Duodenal mucosa (tissue), 2 donors: ENCODE results near the gene LYPD5.
A peak's percentile ranks its signal among the peaks of the same experiment; 100 is the strongest.
"Not testable (repeated sequence)": the region's sequence is repeated elsewhere in the genome, so short reads cannot be mapped to it uniquely, and the experiment has no call there.

Experiments
- H3K27ac ChIP-seq: one replicate; pipeline ENCODE4 v1.7.0; 2013; ENCODE audit warnings: low read depth, low read length
- H3K27me3 ChIP-seq, 2 donors: one replicate each; pipeline ENCODE4 v1.7.0; 2013; ENCODE audit warnings: low read length in 2 of 2, control low read depth in 1 of 2; ENCODE audit not compliant: insufficient read depth in 2 of 2, control insufficient read depth in 1 of 2
- H3K36me3 ChIP-seq, 2 donors: one replicate each; pipeline ENCODE4 v1.7.0; 2013; ENCODE audit warnings: low read length in 2 of 2, control low read depth in 1 of 2; ENCODE audit not compliant: insufficient read depth in 2 of 2, control insufficient read depth in 1 of 2
- H3K4me1 ChIP-seq, 2 donors: one replicate each; pipeline ENCODE4 v1.7.0; 2013; ENCODE audit warnings: low read length in 2 of 2, control low read depth in 1 of 2; ENCODE audit not compliant: insufficient read depth in 2 of 2, control insufficient read depth in 1 of 2
- H3K4me3 ChIP-seq, 2 donors: one replicate each; pipeline ENCODE4 v1.7.0; 2013; ENCODE audit warnings: low read length in 2 of 2, low read depth in 1 of 2
- H3K9ac ChIP-seq, 2 donors: one replicate each; pipeline ENCODE4 v1.7.0; 2013; ENCODE audit warnings: low read length in 2 of 2, low read depth in 1 of 2
- H3K9me3 ChIP-seq, 2 donors: one replicate each; pipeline ENCODE4 v1.7.0; 2013; ENCODE audit warnings: low read length in 2 of 2, control low read depth in 1 of 2; ENCODE audit not compliant: control insufficient read depth in 1 of 2

LYPD5 gene

DNA sequence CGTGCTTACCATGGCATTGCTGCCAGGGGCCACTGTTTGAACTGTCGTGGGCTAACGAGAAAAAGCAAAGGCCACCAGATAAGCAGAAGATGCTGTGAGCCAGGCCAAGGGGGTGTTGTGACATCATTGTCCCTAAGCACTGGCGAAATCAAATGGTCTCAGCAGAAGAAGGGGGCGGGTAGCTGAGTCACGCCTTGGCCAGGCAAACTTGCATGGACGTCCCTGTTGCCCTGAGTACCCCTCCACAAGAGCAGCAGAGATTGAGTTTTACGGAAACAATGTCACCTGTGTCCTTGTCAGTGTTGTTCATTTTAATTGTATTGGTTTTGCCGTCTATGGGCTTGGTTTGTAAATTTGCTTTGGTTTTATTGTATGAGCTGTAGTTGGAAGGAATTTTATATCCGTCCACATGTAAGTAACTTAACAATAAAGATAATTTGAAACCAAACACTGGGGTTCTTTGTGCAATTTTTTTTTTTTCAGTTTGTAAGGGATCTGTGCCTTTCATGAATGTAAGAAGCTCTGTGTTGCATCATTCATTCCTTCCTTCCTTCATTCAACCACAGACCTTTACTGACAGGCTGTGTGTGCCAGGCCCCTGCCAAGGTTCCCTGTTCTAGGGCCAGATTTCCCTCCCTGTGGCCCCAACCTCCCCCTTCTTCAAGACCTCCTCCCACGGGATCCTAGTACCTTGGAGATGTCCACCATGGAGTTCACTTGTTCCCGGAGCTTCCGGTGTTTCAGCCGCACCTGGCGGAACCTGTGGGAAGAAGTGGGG lies 33.8 kb downstream of the LYPD5 start:
- no peaks in the 10 kb centered on the region for H3K27me3 ChIP-seq
- no peak overlapping the region for H3K4me3 ChIP-seq
- H3K27ac ChIP-seq: no peak overlapping the region
- no peak overlapping the region for H3K9ac ChIP-seq
- no peaks in the 10 kb centered on the region for H3K9me3 ChIP-seq
- H3K4me1 ChIP-seq: peaks cover 14% of the 10 kb centered on the region in 2 donors
- peaks cover 0 to 5% of the 10 kb centered on the region in 2 donors for H3K36me3 ChIP-seq

GRCh38 chr19:43767818-43768217 lies 34.4 kb downstream of the LYPD5 start:
- Histone ChIP-seq H3K4me1 (peaks cover 14% of the 10 kb centered on the region in 2 donors), H3K27ac (no peak overlapping the region), H3K36me3 (peaks cover 0 to 5% of the 10 kb centered on the region in 2 donors), H3K9me3 (no peaks in the 10 kb centered on the region), H3K4me3 (no peak overlapping the region), H3K9ac (no peak overlapping the region), H3K27me3 (no peaks in the 10 kb centered on the region)

DNA sequence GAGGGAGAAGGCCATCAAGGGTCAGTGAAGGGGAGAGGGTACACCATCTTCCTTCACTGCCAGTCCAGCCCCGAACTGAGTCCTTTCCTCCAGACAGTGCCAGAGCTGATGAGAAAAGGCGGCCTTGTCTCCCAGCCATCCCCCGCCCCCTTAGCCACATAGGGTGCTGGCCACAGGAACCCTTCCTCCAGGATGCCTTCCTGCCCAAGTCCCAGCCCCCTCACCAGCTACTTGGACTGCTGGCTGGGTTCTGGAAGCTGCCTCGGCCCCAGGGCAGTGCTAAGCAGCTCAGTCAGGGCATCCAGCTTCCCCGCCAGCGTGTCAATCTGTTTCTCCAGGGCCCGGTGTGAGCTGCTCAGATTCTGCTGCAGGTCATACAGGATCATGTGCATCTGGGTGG lies 34.9 kb downstream of the LYPD5 start:
- no peaks in the 10 kb centered on the region for H3K9me3 ChIP-seq
- H3K4me3 ChIP-seq: no peak overlapping the region
- H3K36me3 ChIP-seq: peaks cover 0 to 5% of the 10 kb centered on the region in 2 donors
- peaks cover 14% of the 10 kb centered on the region in 2 donors for H3K4me1 ChIP-seq
- no peak overlapping the region for H3K9ac ChIP-seq
- no peaks in the 10 kb centered on the region for H3K27me3 ChIP-seq
- no peak overlapping the region for H3K27ac ChIP-seq

DNA sequence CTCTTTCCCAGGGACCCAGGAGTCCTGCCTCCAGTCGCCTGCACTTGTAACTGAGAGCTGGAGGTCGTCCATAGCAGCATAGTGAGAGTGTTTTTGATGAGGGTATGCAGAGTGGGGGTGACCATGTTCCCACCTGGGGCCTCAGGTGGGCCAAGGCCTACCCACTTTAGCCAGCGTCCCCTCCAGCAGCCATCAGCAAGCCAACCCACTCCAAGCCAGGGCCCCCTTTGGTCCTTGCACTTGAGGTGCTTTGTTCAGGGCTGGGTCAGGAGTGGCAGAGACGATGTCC lies 35.5 kb downstream of the LYPD5 start:
- H3K36me3 ChIP-seq: peaks cover 0 to 5% of the 10 kb centered on the region in 2 donors
- no peak overlapping the region for H3K4me3 ChIP-seq
- H3K27ac ChIP-seq: no peak overlapping the region
- no peak overlapping the region for H3K9ac ChIP-seq
- peaks cover 14% of the 10 kb centered on the region in 2 donors for H3K4me1 ChIP-seq
- no peaks in the 10 kb centered on the region for H3K27me3 ChIP-seq
- no peaks in the 10 kb centered on the region for H3K9me3 ChIP-seq

GRCh38 chr19:43765109-43765876 lies 37.0 kb downstream of the LYPD5 start:
- Histone ChIP-seq H3K27me3 (no peaks in the 10 kb centered on the region), H3K27ac (no peak overlapping the region), H3K4me3 (no peak overlapping the region), H3K4me1 (peaks cover 14% of the 10 kb centered on the region in 2 donors), H3K9ac (peak overlapping the region in 1 of 2 donors; percentile 12), H3K9me3 (no peaks in the 10 kb centered on the region), H3K36me3 (peaks cover 0 to 5% of the 10 kb centered on the region in 2 donors)

DNA sequence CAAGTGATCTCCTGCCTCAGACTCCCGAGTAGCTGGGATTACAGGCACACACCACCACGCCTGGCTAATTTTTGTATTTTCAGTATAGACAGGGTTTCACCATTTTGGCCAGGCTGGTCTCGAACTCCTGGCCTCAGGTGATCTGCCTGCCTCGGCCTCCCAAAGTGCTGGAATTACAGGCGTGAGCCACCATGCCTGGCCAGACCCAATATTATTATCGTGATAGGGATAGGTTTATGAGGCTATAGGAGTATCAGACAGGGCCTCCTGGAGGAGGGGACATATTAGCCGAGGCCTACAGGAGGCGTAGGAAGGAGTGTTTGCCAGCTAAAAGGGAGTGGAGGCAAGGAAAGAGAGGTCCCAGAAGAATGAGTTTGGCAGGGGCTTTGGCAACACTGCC lies 37.6 kb downstream of the LYPD5 start:
- H3K27me3 ChIP-seq, H3K9me3 ChIP-seq, H3K27ac ChIP-seq, H3K4me3 ChIP-seq, H3K36me3 ChIP-seq: not testable (repeated sequence)
- peak overlapping the region in 1 of 2 donors; percentile 12 for H3K9ac ChIP-seq
- H3K4me1 ChIP-seq: peaks cover 14% of the 10 kb centered on the region in 2 donors

DNA sequence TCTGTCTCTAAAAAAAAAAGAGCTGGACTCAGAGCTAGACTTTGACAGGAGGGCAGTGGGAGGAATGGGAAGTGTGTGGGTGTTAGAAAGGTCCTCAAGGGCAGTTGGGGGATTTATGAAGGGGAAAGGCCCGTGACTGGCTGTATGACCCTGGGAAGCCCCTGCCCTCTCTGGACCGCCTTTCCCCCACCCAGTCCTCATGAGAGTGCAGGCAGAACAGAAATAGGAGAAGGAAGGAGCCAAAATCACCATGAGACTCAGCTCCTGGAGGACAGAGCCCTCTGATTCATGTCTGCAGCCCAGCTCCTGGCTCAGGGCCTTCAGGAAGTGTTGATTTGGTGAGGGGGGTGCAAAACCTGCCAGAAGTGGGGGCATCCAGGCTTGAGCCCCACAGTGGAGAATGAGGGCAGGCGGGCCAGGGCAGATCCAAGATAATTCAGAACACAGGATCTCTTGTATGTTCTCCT lies 38.7 kb downstream of the LYPD5 start:
- Histone ChIP-seq H3K36me3 (no peaks in the 10 kb centered on the region), H3K9me3 (no peaks in the 10 kb centered on the region), H3K27me3 (no peaks in the 10 kb centered on the region), H3K27ac (no peak overlapping the region), H3K9ac (no peak overlapping the region), H3K4me1 (peaks cover 14% of the 10 kb centered on the region in 2 donors), H3K4me3 (no peak overlapping the region)

DNA sequence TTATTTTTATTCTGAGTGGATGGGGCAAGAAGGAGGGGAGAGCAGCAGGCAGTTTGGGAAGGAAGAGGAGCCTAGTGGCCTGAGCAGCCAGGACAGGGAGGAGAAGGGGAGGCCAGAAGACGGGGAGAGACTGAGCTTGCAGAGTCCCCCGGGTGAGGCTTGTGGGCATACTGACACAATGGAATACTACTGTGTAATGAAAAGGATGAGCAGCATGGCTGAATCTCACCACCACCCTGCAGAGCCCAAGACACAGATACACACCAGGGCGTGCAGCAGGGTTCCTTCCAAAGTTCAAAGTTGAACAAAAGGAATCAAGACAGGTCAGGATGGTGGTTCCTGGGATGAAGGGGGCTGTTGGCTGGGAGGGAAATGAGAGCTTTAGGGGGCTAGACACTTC lies 39.4 kb downstream of the LYPD5 start:
- no peak overlapping the region for H3K4me3 ChIP-seq
- H3K36me3 ChIP-seq: no peaks in the 10 kb centered on the region
- no peak overlapping the region for H3K27ac ChIP-seq
- H3K27me3 ChIP-seq: no peaks in the 10 kb centered on the region
- H3K9ac ChIP-seq: no peak overlapping the region
- H3K9me3 ChIP-seq: no peaks in the 10 kb centered on the region
- peaks cover 14% of the 10 kb centered on the region in 2 donors for H3K4me1 ChIP-seq

GRCh38 chr19:43760941-43761340 lies 41.3 kb downstream of the LYPD5 start:
- Histone ChIP-seq H3K27me3 (no peaks in the 10 kb centered on the region), H3K4me1 (peaks cover 9 to 14% of the 10 kb centered on the region in 2 donors), H3K9ac (no peak overlapping the region), H3K27ac (no peak overlapping the region), H3K4me3 (no peak overlapping the region), H3K9me3 (no peaks in the 10 kb centered on the region), H3K36me3 (no peaks in the 10 kb centered on the region)

DNA sequence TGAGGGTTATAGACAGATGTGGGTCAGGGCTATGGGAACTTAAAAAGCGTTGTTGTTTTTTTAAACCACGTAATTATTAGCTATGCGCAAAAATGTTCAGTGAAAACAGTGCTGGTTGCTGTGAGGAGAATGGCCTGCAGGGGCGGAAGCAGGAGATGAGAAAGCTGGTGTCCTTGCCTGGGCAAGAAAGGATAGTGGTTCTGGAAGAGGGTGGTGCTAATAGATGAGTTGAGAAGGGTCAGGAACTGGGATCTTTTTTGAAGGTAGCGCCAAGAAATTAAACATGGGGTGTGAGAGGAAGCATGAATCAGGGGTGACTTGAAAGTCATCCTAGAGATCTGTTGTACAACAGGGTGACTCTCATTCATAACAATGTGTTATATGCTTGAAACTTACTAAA lies 42.7 kb downstream of the LYPD5 start:
- Histone ChIP-seq H3K36me3 (no peaks in the 10 kb centered on the region), H3K9me3 (no peaks in the 10 kb centered on the region), H3K4me1 (peaks cover 3 to 5% of the 10 kb centered on the region in 2 donors), H3K27ac (no peak overlapping the region), H3K27me3 (no peaks in the 10 kb centered on the region), H3K9ac (no peak overlapping the region), H3K4me3 (no peak overlapping the region)
